Stimulated activated CD4-positive, alpha-beta T cell treated with anti-CD3 and anti-CD28 coated beads, Interleukin-1b, Interleukin-23, amount 100 ng/mL, for 1 hour (primary cell): Measurements from ENCODE around the gene OR6K3.
"Not testable (repeated sequence)": the region's sequence is repeated elsewhere in the genome, so short reads cannot be mapped to it uniquely, and the experiment has no call there.

Source experiments
- DNase-seq, 2 donors: peaks; one replicate each; pipeline ENCODE4 v3.0.0-alpha.2; 2020; ENCODE audit warnings: low read depth in 2 of 2

OR6K3 gene

DNA sequence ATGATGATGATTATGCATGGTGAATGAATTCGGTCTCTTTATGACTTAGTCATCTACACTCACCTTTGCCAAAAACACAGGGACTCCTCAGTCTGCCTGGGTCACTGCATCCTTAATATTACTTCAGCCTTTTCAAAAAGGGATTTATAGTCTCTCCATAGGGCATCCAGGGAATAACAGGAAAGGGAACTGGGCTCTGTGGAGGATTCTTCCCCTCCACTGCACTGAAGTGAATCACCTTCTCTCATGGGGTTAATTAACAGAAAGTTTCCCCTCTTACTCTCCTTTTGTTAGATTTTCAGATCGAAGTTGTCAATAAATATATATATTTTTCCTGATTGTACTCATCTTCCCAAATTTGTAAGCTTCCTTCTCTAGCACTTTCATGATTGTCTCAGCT is at the start of gene OR6K3:
Gene OR6K3, minus strand, starts transcription at position 101 of the 400 bp plus-strand sequence. CDS start 2,605 bp downstream, outside the sequence.
- DNase-seq, result no peak

GRCh38 chr1:158754420-158754819 is 33.9 kb upstream of the OR6K3 start, which contains the start of gene OR6K6:
OR6K6 (plus strand) TSS chr1:158754720; CDS start chr1:158754888, 168 bp downstream.
- no peak for DNase-seq

DNA sequence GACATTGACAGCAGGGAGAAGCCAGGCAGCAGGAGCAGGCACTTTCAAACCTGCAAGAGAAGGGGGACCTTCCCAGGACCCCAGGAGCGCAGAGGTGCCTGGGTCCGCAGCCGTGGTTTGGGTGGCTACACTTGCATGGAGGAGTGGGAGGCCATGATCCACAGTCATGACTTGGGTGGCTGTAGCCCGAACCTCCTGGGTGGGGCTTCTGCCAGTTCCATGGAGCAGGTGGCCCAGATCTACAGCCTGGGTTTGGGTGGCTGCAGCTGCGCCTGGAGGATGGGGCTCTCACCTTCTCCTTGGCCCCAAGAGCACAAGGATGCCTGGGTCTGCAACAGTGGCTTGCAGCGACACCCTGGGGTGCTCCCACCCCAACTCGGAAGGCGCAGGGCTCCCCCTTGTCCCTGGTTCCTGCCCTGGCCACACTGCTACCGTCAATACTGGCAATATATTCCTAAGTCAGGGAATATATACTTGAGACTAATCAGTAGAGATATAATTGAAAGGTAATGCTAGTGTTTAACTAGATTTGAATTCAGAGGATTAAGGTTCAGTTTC is 31.7 kb upstream of the OR6K3 start:
- no peak for DNase-seq

GRCh38 chr1:158735848-158736247 is 15.3 kb upstream of the OR6K3 start:
- no peak for DNase-seq

DNA sequence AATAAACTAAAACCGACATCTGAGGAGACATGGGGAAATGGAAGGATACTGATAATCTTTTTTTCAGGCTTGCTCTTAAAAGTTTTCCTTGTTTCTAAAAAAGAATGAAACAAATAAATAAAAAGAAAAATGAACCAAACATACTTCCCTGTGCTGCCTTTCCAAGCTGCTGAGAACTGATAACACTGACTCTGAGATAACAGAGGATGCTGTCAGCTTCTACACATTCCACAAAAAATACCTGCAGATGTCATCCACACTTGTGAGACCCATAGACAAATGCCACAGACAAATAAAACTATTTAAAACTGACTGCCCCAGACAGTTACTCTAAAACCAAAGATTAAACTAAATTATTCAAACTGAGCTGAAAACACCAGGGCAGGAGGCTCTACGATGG is 12.0 kb upstream of the OR6K3 start:
- no peak for DNase-seq

GRCh38 chr1:158731707-158732106 is 11.2 kb upstream of the OR6K3 start:
- no peak for DNase-seq

- DNase-seq, result no peak
Observed at GRCh38 chr1:158730453-158730852, 9.9 kb upstream of the OR6K3 start.

- DNase-seq, result no peak
Observed at GRCh38 chr1:158728510-158729225, 8.1 kb upstream of the OR6K3 start.

GRCh38 chr1:158724442-158724841 is 3.9 kb upstream of the OR6K3 start:
- DNase-seq, result no peak

- DNase-seq, result no peak
Observed at GRCh38 chr1:158719664-158720063, 856 bp downstream of the OR6K3 start.

- no peak for DNase-seq
Observed at GRCh38 chr1:158717344-158717743, 3.2 kb downstream of the OR6K3 start.

- DNase-seq, result no peak
Observed at GRCh38 chr1:158716335-158716734, 4.2 kb downstream of the OR6K3 start.

DNA sequence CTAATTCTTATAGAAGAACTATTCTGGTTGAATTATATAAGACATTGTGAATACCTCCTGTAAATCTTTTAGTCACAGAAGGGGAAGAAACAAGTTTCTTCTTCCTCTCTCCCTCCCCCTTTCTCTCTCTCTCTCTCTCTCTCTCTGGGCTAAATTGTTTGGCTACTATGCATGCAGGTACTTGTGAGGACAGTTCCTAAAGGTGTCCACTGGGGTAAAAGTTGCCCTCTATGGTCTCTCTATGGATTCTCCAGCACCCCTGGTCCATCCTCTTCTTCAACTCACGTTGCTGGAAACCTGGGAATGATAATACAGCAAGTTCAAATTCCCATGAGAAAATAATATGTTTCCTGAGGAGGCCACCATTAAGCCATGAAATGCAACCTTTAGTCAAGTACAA is 5.8 kb downstream of the OR6K3 start:
- DNase-seq, result no peak

DNA sequence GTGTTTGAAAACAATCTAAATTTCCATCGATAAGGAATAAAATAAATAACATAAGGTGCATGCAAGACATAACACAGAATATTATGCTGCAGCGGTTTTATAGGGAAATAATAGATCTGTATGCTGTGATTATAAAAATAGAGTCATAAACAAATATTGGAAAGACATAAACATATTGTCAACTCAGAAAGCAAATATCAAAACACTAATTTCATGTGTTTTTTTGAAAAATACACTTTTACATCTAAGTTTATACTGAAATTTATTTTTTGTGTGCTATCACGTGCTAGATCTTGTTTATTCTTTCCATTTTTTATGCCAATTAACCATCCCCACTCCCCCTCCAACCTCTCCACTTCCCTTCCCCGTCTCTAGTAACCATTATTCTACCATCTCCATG is 9.4 kb downstream of the OR6K3 start:
- no peak for DNase-seq

DNA sequence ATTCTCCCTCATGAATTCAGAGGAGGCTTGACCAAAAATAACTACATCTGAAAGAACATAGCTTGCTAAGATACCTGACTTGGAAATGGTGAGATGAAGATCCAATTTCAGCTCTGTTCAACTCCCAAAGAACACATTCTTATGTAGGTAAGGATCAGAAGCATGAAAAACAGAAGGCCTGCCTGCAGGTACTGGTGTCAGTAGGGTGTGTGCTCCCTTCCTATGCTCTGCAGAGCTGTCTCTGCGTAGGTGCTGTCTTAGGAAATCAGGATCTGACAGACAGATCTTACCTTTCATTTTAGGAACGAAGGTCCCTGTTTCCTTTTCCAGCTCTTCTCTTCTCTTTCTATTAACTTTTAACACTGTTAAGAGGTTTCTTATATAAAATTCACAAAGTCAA is 14.4 kb downstream of the OR6K3 start:
- DNase-seq, result no peak

GRCh38 chr1:158700552-158700951 is 20.0 kb downstream of the OR6K3 start, which contains the start of gene OR6K2:
OR6K2 (minus strand) TSS chr1:158700652; CDS start chr1:158700652, 0 bp downstream.
- DNase-seq, result no peak

DNA sequence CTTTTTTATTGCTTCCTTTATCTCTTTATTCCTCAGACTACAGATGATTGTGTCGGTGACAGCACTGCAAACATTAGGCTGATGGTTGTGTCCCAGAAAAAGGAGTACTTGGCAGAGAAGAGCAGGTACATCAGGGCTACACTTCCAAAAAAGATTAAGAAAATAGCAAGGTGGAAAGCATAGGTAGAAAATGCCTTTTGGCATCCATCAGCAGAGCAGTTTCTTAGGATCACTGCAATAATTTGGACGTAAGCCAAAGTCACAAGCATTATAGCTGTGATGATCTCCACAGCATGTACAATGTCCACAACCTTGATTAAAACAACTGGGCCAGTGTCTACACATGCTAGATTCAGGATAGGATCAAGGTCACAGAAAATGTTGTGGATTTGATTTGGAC is 25.9 kb downstream of the OR6K3 start:
- DNase-seq, result no peak

GRCh38 chr1:158692356-158692755 is 28.2 kb downstream of the OR6K3 start:
- no peak for DNase-seq

DNA sequence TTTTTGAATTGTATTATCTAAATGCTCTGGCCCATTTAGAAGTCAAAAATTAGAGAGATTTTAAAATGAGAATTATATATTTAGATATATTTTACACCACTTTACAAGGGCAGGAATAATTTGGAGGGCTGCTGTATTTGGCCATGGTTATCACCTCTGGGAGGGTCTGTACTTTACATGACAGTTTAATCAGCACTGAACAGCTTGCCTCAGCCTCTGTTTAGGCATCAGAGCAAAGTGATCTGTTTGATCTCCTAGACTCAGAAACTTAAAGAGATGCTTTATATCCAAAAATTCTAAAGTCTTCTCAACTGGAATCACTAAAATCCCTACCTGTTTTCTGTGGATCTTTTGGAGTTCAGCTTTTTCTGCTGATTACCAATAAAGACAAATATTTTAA is 28.6 kb downstream of the OR6K3 start:
- no peak for DNase-seq

DNA sequence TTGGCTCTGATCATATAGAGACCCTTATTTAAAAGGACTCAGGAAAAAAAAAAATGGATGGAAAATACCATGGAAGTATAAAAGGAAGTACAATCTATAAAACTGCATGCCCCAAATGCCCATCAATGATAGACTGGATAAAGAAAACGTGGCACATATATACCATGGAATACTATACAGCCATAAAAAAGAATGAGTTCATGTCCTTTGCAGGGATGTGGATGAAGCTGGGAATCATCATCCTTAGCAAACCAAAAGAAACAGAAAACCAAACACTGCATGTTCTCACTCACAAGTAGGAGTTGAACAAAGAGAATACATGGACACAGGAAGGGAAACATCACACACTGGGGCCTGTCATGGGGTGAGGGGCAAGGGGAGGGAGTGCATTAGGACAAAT is 29.4 kb downstream of the OR6K3 start:
- not testable (repeated sequence) for DNase-seq

- DNase-seq, result no peak
Observed at GRCh38 chr1:158689875-158690274, 30.6 kb downstream of the OR6K3 start.

GRCh38 chr1:158689110-158689509 is 31.4 kb downstream of the OR6K3 start:
- DNase-seq, result no peak

DNA sequence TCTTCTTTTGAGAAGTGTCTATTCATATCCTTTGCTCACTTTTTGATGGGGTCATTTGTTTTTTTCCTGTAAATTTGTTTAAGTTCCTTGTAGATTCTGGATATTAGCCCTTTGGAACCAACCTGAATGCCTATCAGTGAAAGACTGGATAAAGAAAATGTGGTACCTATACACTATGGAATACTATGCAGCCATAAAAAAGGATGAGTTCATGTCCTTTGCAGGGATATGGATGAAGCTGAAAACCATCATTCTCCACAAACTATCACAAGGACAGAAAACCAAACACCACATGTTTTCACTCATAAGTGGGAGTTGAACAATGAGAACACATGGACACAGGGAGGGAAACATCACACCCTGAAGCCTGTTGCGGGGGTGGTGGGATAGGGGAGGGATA is 32.2 kb downstream of the OR6K3 start:
- not testable (repeated sequence) for DNase-seq

DNA sequence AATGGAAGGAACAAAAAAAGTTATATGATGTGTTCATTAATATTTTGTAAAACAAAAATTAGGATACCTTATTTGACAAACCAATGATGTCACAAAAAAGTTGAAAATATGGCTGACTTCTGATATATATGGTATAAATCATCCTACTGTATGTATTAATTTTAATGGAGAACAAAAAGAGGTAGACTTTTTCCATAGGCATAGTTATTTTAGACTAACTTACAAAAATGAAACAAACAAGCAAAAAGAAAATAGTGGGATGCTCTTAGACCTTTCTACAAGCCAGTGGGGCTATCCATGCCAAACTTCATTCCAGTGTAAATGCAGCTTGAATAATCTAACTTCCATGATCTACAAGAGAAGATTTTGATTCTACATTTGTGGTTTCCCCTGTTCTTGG is 33.5 kb downstream of the OR6K3 start:
- no peak for DNase-seq
